A375 (cell line): ENCODE data around the gene POLR1F. TPM values are rescaled to one million over a fixed set of nuclear protein-coding genes. Genes with fewer than 3 reads are reported as not detected.

ENCODE experiments used
- small RNA-seq: library from RNA; depleted of rRNA; stranded (forward); fragments of <200 nt; gene quantifications from one replicate; pipeline ENCODE3, GENCODE V24; 2014
- total RNA-seq: library from RNA; depleted of rRNA; stranded (reverse); fragments of >200 nt; shearing (Covaris generic); gene quantifications from 2 replicates; pipeline ENCODE4 v1.2.3, GENCODE V29; 2014; rRNA removed

The POLR1F gene, protein sequence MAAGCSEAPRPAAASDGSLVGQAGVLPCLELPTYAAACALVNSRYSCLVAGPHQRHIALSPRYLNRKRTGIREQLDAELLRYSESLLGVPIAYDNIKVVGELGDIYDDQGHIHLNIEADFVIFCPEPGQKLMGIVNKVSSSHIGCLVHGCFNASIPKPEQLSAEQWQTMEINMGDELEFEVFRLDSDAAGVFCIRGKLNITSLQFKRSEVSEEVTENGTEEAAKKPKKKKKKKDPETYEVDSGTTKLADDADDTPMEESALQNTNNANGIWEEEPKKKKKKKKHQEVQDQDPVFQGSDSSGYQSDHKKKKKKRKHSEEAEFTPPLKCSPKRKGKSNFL
- total RNA-seq: 21.5 and 30.1 TPM in 2 replicates

DNA sequence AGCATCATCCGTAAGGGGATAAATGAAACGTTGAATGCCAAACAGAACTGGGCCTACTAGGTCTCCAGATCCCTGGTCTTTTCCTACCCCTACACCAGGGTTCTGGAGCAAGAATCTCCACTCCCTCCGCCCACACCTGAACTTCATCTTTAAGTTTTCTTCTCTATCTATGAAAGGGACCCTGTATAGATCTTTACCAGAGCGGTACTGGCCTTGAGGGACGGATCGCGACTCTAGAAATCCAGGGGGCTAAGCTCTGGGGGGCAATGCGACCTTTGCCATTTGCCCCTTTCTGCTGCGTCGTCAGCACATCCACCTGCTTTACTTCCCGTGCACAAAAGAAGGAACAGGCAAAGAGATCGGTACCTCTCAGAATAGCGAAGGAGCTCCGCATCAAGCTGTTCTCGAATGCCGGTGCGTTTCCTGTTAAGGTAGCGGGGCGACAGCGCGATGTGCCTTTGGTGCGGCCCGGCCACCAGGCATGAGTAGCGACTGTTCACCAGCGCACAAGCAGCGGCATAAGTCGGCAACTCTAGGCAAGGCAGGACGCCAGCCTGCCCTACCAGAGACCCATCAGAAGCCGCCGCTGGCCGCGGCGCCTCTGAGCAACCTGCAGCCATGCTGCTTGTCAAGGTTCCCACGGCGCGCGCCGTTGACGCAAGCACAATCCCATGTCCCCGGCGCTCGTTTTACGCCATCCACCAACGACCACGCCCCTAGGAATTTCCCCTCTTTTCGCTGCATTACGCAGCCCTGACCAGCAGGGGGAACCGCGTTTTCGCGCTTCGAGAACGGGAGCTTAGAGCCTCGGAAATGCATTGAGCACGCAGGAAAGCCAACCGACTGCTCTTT is at the start of gene POLR1F:
Gene POLR1F, minus strand, starts transcription at position 641 of the 852 bp plus-strand sequence. Its CDS starts 21 bp downstream, at position 620.

Small RNA genes within 50 kb of the gene (small RNA-seq; reads per million reads assigned to genes)
- not detected for gene MIR3146

Other genes with a start within 250 kb of the POLR1F start
- gene TMEM196, start 64.6 kb upstream of the POLR1F start, total RNA-seq: not detected in 2 replicates